Fibroblast of villous mesenchyme (primary cell): ENCODE measurements around the gene AQP11. TPM values are rescaled to one million over a fixed set of nuclear protein-coding genes. Genes with fewer than 3 reads are reported as not detected.

Experiments used
- DNase-seq: peaks from one replicate; pipeline ENCODE4 v3.0.0-alpha.2; 2010; ENCODE audit warnings: low read depth
- H3K4me3 ChIP-seq: 2 replicates; pipeline ENCODE4 v1.5.1; 2011; ENCODE audit warnings: low read depth, mild to moderate bottlenecking, low read length
- total RNA-seq: library from RNA; depleted of rRNA; stranded (reverse); fragments of >200 nt; gene quantifications from 2 replicates; pipeline ENCODE4 v1.2.3, GENCODE V29; 2012
- TF ChIP-seq, protein P1 (sequence below): IDR thresholded peaks from 2 replicates; pipeline ENCODE4 v1.5.1; 2012; ENCODE audit warnings: low read depth, mild to moderate bottlenecking, low read length; ENCODE audit not compliant: insufficient read depth

Gene AQP11
- total RNA-seq, 1 donor = 1.7 TPM

DNA sequence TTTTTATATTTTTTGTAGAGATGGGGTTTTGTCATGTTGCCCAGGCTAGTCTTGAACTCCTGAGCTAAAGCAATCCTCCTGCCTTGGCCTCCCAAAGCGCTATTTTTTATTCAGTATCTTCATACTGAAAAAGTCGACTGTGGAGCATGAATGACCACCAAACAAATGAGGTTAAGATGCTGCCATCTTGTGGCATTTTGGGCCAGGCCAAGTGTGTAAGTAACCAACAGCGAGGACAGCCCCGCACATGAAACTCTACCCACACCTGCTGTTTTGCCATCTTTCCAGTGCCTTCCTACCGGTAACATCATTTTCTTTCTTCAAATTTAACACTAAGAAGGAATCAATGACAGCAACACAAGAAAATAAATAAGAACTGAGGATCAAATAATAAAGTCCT lies 32.2 kb upstream of the AQP11 start:
- TF ChIP-seq, protein P1, sequence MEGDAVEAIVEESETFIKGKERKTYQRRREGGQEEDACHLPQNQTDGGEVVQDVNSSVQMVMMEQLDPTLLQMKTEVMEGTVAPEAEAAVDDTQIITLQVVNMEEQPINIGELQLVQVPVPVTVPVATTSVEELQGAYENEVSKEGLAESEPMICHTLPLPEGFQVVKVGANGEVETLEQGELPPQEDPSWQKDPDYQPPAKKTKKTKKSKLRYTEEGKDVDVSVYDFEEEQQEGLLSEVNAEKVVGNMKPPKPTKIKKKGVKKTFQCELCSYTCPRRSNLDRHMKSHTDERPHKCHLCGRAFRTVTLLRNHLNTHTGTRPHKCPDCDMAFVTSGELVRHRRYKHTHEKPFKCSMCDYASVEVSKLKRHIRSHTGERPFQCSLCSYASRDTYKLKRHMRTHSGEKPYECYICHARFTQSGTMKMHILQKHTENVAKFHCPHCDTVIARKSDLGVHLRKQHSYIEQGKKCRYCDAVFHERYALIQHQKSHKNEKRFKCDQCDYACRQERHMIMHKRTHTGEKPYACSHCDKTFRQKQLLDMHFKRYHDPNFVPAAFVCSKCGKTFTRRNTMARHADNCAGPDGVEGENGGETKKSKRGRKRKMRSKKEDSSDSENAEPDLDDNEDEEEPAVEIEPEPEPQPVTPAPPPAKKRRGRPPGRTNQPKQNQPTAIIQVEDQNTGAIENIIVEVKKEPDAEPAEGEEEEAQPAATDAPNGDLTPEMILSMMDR = peak; percentile 16
- DNase-seq = peak; percentile 16
- no peak overlapping the region for H3K4me3 ChIP-seq

DNA sequence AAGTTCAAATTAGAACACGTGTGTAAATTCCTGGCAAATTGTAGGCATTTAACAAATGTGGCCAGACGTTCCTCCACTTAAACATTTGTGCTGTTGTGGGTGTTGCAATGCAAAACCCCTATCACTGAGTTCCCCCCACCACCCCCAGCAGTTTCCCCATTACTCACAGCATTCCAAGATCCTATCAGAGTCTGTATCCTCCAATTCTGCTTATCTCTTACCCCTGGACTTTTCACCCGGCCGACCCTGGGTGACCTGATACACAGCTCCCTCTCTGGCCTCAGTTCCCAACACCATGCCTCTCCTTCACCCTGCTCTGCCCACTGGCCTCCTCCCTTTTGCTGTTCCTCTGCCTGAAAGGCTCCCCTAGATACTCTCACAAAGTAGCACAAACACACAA lies 31.4 kb upstream of the AQP11 start:
- TF ChIP-seq, protein P1 = no peak
- no peak overlapping the region for H3K4me3 ChIP-seq
- no peak for DNase-seq

DNA sequence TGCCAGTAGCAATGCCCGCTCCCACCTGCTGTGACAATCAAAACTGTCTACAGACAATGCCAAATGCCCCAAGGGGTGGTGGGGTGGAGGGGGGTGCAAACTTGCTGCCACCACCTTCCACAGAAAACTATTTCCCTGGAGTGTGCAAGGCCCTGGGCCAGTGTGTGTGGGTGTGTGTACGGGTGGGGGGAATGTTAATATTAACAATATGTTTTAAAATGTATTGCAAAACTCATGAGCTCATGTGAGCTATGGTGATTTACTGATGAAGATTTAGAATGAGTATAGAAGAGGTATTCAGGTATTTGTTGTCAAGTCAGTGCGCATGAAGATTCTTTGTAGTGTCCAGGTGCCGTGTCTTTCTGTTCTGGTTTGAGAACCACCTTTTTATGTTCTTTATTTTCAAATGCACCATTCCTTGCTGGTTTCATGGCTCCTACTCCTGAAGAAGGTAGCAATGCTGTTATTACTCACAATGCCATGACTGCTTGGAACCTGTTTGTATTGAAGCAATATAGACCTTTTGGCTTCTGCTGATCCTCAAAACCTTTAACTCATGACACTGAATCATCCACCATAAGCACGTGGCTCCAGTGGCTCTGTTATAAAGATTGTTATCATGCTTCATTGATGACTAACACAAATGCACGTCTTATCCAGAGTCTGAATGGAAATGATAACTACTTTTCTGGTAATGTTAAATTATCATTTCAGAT lies 29.9 kb upstream of the AQP11 start:
- TF ChIP-seq, protein P1 = no peak
- DNase-seq = peak; percentile 89
- H3K4me3 ChIP-seq = no peak overlapping the region

DNA sequence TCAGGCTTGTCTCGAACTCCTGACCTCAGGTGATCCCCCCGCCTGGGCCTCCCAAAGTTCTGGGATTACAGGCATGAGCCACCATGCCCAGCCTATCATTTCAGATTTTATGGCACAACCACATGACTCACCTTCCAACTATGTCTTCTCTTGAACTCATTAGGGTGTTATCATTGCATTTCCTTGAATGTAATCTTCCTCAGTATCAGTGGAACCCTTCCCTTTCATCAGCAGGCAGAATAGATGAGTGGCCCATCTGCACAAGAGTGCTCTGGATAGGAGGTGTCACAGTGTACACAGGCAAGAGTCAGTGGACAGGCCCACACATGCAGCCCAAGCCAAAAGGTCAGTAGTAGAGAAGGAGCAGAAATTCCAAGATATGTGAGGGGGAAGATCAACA lies 29.1 kb upstream of the AQP11 start:
- peak; percentile 42 for DNase-seq
- H3K4me3 ChIP-seq = no peak overlapping the region
- TF ChIP-seq, protein P1 = no peak

DNA sequence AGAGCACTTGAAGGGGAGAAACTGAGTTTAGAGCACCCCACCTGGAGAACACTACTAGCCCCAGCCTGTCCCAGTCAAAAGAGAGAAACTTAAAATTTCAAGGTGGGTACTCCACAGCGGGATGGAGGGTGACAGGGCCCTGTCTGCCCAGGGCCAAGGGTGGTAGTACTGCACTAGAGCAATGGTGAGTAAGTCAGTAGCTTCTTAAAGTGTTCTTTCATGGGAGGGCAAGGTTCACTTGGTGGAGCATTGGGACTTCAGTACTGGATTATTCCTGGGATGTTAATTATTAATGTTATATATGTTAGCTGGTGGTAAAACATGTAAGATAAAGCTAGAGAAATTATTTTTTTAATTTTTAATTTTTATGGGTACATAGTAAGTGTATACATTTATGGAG lies 28.5 kb upstream of the AQP11 start:
- TF ChIP-seq, protein P1 = no peak
- no peak for DNase-seq
- H3K4me3 ChIP-seq = no peak overlapping the region

DNA sequence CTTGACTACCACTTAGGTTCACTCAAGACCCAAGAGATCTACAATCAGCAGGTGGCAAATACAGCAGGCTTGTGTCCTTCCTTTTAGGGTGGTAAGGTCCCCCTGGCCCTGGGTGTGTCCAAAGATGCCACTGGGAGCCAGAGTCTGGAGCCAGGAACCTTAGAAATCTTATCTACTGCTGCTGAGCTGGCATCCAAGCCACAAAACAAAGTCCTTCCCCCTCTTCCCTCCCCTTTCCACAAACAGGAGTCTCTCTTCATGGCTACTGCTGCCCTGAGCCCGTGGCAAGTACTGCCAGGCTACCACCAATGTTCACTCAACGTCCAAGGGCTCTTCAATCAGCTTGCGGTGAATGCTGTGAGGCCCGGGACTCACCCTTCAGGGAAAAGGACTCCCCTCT lies 21.4 kb upstream of the AQP11 start:
- TF ChIP-seq, protein P1 = no peak
- no peak for DNase-seq
- H3K4me3 ChIP-seq = no peak overlapping the region
